ENCODE data around the gene MYH6.
"Not testable (repeated sequence)": the region's sequence is repeated elsewhere in the genome, so short reads cannot be mapped to it uniquely, and the experiment has no call there.

The MYH6 gene

DNA sequence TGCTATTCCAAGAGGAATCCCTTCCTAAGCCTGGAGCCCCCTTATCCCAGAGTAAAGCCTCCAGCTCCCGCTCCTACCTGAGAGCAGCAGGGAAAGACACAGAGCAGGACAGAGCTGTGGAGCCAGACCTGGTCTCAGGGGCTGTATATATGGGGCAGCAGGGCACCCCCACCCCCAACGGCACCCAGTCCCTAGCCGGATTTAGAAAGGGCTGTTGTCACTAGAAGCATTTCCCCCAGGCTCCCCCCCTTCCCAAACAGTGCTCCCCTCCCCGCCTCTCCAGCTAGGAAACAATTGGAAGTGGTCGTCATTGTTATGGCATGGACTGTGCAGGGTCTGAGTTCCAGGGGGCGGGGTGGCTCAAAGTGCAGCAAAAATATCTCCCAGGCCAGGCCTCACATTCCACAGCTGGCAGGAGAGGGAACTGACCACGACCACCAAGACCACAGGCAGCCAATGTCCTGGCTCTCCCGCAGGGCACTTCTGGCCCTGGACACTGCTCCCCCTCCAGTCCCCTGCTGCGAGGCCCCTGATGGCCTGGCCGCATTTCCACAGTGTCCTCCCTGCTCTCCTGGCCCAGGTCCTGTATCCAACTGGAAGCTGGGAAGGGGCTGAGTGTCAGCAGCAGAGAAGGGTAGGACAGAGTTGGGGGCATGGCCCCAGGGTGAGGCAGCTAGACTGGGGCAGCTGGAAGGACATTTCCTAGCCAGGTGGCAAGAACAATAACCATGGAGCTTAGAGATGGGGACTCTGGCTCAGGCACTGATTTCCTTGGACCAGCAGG, 27.7 kb upstream of the MYH6 start, which contains the start of gene MYH7:
MYH7 (minus strand) TSS at position 118 of the 784 bp plus-strand sequence. CDS start 1,928 bp downstream, outside the sequence.
- DNase-seq: no peak

DNA sequence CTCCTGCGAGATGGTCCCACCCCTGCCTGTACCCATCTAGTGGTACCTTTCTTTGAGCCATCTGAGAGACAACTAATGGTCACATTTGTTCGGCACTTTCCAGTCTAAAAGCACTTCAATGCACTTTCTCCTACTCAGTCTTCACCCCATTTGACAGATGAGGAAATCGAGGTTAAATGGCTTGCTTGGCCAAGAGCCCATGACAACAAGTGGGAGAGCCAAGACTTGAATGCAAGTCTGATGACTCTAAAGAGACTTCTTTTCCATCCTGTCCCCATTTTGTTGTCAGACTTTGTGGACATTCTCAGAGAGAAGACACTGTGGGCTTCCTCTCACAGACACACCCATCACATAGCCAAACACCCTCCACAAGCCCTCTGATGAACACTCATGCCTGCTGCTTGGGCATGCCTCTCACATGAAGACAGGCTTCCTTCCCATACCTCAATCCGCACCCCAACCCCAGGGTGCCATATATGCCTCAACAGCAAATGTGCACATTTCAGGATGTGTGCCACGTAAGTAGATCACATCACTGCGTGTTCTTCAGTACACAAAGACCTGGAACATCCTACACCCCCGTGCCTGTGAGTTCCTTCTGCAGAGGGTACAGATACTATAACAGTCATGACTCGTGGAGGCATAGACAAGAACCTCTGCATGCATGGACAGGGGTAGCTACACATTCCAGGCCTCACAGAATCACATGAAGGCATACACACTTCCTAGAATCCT, 26.6 kb upstream of the MYH6 start:
- no peak for DNase-seq

DNA sequence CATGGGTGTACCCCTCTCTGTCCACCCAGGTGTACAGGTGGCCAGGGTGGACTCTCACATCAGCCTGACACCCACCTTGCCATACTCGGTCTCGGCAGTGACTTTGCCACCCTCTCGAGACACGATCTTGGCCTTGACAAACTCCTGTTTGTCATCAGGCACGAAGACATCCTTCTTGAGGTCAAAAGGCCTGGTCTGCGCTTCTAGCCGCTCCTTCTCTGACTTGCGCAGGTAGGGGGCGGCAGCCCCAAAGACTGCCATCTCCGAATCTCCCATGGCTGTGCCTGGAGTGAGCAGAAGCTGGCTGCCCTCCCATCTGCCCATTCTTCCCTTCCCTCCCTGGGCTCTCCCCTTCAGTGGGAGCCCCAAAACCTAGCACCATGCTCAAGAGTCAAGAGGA, 25.4 kb upstream of the MYH6 start:
- no peak for DNase-seq

DNA sequence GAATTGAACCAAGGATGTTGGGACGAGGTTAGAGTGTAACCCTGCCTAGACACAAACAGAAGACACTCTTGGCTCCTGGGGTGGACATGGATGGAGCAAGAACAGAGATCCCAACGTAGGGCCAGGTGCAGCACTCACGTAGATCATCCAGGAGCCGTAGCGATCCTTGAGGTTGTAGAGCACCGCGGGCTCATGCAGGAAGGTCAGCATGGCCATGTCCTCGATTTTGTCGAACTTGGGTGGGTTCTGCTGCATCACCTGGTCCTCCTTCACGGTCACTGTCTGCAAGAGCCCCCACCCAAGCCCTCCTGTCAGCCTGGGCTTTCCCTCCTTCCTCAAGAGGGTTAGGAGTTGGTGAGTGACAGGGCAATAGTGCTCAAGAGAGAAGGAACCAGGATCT, 24.9 kb upstream of the MYH6 start:
- DNase-seq: no peak

DNA sequence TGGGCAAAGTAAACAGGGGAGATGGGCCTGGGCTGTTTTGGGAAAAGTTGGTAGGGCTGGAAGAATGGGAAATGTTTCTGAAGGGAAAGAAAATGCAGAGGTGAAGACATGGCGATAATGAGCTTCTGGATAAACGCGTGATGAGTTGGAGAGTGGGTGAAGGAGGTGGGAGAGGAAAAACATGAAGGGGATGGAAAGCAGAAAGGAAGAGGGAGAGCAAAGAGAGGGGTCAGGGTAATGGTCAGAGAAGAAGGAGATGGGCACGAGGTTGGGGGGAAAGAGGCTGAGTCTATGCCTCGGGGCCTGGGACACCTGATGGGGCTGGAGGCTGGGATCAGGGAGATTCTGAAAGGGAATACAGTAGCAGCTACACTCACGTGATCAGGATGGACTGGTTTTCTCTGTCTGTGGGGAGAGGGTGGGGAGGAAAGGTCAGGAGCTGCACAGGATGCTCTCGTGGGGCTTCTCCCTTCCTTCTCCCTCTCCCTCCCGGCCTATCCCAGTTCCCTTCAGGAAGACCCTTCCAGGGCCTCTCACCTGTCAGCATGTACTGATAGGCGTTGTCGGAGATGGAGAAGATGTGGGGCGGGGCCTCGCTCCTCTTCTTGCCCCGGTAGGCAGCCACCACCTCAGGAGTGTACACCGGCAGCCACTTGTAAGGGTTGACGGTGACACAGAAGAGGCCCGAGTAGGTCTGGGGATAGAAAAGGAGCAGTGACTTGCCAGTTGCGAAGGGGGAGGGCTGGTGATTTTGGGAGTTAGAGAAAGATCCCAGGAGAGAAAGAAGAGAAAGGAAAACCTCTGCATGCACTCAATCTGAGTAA, 24.2 kb upstream of the MYH6 start:
- DNase-seq: no peak

DNA sequence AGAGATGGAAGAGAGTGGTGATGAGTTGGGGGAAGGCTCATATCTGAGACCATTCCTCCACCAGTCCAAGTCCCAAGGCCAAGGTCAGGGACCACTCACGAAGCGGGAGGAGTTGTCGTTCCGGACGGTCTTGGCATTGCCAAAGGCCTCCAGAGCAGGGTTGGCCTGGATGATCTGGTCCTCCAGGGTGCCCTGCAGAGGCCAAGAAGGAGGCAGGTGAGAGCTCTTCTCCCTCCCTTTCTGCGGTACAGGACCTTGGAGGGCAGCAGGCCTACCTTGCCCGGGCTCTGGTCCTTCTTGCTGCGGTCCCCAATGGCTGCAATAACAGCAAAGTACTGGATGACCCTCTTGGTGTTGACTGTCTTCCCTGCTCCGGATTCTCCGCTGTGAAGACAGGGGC, 23.4 kb upstream of the MYH6 start:
- DNase-seq: no peak

DNA sequence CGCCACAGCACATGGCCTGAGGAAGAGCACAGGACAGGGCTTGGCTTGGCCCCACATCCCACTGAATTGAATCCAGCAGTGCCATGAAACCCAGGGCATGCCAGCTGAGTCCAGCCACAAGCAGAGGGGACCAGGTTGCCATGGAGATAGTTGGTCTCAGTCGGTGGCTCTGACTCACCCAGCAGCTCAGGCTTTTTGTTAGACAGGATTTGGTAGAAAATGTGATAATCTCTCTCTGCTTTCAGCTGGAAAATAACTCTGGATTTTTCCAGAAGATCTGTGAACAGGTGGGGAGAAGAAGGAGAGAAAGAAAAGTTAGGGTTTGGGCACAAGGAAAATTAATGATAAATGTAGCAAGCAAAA, 22.6 kb upstream of the MYH6 start:
- DNase-seq: no peak

DNA sequence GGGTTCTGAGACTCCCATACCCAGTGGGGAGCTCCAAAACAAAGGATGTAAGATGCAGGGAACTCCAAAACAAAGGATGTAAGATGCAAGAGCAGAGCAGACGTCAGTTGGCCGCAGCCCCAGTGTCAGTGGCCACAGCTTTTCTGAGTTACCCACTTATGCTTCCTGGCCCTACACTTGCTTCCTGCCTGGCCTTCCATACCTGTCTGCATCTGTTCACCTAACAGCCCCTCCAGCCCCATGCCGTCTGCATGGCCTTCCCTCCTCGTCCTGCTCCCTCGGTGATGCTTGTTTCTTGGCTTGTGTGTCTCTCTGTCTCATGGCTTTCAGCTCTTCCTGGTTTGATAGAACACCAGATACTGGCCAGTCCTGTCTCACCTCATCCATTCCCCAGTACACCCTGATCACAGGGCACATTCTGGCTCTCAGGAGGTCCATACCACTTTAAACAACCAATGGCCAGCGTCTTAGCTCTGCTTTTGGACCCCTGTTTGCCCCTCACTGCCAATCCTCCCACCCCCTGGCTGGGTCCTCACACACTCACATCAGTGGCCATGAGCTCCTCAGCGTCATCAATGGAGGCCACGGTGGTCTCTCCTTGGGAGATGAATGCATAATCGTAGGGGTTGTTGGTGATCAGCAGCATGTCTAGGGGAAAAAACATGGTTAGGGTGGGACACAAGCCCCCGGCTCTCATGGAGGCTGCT, 22.1 kb upstream of the MYH6 start:
- DNase-seq: no peak

DNA sequence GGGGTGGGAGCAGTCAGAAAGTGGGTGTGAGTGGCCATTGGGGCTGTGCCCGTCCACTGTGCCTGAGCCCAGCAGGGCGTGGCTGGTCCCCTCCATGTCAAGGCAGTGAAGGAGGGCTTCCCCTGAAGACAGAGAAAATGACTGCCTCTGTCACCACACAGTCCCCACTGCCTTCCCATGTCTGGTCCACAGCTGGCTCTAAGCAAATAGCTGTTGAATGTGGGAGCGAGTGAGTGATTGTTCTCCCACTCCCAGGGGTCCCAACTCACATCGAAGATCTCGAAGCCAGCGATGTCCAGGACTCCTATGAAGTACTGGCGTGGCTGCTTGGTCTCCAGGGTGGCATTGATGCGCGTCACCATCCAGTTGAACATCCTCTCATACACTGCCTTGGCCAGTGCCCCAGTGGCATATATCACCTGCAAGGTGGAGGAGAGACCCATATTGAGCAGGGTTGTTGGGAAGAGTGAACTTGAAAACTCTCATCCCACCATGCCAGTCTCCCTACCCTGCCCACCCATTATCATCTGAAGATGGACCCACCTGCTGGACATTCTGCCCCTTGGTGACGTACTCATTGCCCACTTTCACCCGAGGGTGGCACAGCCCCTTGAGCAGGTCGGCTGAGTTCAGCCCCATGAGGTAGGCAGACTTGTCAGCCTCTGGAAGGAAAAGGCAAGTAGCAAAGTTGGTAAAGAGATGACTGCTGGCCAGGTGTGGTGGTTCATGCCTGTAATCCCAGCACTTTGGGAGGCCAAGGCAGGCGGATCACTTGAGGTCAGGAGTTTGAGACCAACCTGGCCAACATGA, 20.8 kb upstream of the MYH6 start:
- DNase-seq: no peak

DNA sequence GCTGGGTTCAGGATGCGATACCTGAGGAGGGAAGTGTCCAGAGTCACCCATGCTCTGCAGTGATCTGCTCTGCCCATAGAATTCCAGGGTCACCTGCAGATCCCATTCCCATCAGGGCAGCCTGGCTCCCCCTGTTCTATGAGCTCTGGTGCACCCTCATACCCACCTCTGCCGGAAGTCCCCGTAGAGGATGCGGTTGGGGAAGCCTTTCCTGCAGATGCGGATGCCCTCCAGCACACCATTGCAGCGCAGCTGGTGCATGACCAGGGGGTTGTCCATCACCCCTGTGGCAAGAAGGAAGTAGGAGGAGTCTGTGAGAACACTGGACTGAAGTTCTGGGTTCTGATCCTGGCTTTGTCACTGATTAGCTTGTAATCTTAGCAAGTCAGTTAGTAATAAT, 17.7 kb upstream of the MYH6 start:
- DNase-seq: not testable (repeated sequence)

DNA sequence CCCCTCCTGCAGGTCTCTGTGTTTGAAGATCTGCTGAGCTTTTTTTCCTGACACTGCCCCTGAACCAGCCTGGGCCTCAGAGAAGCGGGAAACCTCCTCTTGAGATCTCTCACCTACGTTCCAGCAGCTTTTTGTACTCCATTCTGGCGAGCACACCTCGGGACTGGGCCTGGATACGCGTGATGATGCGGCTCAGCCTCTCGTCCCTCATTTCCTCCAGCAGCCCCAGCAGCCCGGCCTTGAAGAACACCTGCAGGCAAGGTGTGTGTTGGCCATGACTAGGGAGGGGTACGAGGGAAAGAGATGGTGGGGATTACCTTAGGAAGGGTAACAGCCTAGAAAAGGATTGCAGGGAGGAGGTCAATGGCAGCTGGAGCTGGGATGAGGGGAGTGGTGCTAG, 17.1 kb upstream of the MYH6 start:
- no peak for DNase-seq

DNA sequence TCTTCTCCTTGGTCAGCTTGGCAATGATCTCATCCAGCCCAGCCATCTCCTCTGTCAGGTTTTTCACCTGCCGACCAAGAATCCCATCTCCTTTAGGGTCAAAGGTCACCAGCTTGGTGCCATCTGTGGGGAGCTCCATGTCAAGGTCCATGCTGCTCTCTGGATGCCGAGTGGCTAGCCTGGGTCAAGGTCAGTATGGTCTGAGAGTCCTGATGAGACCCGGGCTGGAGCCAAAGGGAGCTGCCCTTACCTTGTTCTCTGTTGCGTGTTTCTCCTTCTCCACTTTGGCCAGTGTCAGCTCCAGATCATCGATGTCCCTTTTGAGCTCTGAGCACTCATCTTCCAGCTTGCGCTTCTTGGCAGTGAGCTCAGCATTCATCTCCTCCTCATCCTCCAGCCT, 15.6 kb upstream of the MYH6 start:
- no peak for DNase-seq

DNA sequence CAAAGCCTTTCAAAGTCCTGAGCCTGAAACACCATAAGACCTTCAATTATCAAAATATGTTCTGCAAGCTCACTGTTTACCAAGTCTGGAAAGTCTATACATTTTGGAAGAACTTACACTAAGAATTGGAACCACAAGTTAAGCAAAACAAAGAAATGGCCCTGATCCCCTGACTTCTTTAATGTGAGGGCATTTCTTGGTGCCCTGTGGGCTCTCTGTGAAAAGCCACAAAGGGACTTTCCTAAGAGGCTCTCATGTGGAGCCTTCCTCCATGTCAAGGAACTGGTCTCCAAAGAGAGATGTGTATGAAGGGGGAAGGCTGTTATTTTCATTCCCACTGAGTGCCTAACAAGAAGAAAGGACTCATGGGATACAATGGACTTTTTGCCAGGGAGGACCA, 13.5 kb upstream of the MYH6 start:
- no peak for DNase-seq

DNA sequence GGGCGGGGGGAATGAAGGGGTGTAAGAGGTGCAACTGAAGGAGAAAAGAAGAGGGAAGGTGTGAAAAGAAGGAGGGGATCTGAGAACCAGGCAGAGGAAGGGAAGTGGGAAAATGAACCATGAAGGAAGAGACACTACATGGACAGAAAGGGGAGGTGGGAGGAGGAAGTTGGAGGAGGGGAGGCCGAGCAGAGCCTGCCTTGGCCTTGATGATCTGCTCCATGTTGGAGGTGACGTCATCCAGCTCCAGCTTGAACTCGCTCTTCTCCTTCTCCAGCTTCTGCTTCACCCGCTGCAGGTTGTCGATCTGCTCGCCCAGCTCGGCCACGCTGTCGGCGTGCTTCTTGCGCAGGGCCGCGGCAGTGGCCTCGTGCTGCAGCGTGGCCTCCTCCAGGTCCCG, 11.6 kb upstream of the MYH6 start:
- not testable (repeated sequence) for DNase-seq

DNA sequence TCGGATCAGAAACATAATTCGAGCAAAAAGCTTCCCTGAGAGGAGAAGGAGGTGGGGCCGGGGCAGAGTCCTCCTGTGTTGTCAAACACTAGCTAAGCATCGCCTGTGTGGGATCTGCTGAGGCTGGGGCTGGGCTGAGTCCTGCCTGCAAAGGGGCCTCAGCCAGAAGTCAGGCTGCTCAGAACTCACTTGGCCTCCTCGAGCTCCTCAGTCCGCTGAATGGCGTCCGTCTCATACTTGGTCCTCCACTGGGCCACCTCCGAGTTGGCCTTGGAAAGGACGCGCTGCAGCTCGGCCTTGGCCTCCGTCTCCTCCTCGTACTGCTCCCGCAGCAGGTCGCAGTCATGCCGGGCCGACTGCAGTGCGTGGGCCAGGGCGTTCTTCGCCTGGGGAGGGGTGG, 9.9 kb upstream of the MYH6 start:
- no peak for DNase-seq

DNA sequence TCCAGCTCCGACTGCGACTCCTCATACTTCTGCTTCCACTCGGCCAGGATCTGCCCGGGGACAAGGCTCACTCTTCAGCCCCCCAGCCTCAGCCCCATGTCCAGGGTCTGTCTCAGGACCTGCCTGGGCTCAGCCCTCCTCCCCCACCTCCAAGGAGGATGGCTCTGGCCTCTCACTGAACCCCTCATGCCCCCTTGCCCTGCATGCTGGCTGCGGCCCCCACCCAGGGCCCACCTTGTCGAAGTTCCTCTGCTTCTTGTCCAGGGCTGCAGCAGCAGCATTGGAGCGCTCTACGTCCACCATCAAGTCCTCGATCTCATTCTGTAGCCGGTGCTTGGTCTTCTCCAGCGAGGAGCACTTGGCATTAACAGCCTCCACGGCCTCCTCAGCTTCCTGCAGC, 9.2 kb upstream of the MYH6 start:
- DNase-seq: not testable (repeated sequence)

DNA sequence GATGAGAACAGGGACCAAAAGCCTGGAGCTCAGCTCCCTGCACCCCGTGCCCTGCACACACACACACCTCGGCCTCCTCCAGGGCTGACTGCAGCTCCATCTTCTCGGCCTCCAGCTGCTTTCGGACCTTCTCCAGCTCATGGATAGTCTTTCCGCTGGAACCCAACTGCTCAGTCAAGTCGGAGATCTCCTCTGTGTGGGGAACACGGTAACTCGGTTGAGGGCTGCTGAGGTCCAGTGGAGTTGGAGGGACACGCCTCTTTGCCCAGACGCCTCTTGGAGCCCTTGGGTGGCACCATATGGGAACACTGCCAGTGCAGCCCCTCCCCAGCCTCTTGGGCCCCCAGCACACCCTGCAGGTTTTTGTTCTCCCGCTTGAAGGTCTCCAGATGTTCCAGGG, 8.7 kb upstream of the MYH6 start:
- DNase-seq: no peak

DNA sequence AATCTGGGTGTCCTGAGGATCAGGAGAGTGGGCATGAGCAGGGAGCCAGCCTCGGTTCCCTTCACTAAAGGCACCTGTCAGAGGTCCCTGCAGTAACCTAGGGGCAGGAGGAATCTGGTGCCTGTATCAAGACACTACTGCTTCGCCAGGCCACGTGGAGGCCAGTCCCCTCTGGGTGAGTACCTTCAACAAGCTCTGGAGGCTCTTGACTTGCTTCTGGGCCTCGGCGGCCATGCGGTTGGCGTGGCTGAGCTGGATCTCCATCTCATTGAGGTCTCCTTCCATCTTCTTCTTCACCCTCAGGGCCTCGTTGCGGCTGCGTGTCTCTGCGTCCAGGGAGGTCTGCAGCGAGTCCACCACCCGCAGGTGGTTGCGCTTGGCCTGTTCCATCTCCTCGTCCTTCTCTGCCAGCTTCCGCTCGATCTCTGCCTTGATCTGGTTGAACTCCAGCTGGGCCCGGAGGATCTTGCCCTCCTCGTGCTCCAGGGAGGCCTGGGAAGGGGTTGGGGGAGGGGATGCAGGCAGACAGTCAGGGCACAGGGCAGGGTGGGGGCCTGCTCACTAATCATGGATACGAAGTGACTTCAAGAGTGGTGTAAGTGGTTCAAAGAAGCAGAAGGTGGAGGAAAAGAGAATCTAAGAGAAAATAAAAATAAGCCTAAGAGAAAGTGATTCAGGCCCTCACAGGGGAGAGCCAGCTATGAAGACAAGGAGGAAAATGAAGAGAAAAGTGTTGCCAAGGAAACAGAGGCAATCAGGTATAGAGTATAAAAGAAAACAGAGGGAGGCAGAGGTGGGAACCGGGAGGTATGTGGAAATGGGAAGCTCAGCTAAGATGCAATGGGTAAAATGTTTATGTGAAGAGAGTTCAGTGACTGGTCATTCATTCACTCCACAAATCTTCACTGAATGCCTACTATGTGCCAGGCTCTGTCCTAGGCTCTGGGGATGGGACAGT, 8.0 kb upstream of the MYH6 start:
- no peak for DNase-seq

DNA sequence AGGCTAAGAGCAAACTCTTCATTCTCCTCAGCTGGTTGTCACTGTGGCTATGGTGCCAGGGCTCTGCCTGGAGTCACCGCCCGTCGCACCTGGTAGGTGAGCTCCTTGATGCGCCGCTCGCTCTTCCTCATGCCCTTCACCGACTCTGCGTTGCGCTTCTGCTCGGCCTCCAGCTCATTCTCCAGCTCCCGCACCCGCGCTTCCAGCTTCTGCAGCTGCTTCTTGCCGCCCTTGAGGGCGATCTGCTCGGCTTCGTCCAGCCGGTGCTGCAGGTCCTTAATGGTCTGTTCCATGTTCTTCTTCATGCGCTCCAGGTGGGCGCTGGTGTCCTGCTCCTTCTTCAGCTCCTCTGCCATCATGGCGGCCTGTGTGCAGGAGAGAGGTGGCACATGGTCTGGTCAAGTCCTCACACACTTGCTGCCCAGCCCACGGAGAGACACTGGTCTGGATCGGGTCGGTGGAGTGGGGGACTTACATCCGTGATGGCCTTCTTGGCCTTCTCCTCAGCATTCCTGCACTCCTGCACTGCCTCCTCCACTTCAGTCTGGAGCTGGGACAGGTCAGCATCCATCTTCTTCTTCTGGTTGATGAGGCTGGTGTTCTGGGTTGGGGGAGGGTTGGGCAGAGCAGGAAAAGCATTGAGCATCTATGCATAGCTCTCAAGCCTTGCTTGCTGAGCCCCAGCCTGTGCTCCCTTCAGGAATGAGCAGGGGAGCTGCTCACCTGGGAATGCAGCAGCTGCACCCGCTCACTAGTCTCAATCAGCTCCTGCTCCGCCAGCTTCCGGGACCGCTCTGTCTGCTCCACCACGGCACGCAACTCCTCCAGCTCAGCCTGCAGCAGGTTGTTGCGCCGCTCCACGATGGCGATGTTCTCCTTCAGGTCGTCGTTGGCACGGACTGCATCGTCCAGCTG, 7.1 kb upstream of the MYH6 start:
- DNase-seq: no peak

DNA sequence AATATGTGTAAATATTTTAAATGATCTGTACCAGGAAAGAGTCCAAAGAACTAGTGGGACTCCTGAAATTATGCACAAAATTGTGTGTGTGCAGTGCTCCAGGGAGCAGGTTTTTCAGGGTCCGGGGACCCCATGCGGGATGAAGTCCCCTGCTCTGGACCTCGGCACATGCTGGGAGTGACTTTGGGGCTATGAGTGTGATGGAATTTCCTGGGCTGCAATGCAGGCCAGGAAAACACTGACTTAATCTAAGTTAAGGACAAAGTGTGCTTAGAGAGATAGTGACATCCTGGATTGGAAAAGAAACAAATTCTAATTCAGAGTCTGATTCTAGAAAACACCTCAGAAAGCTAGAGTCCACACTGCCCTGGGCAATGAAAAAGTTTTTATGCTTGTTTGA, 6.2 kb upstream of the MYH6 start:
- no peak for DNase-seq

All from effector CD4-positive, alpha-beta T cell (primary cell).